ENCODE results near the gene PHLPP1. TPM values are rescaled to one million over a fixed set of nuclear protein-coding genes. Genes with fewer than 3 reads are reported as not detected.

PHLPP1 gene
- total and polyA plus RNA-seq, 2 donors (not counting 1 experiment from before 2014, with no cell fraction given): 3.6 to 5.0 TPM

GRCh38 chr18:62997076-62997475 lies 281.7 kb downstream of the PHLPP1 start:
- Histone ChIP-seq H3K27me3 (ENCODE audit: control insufficient read depth, insufficient read depth, low read length) (peaks cover 5% of the 10 kb centered on the region), H3K79me2 (ENCODE audit: control insufficient read depth, insufficient read depth, low read length) (no peaks in the 10 kb centered on the region), H3K4me2 (ENCODE audit: extremely low read depth, insufficient read depth, low read length) (no peak overlapping the region), H3K9ac (ENCODE audit: insufficient read depth, low read length) (no peak overlapping the region), H4K20me1 (ENCODE audit: control insufficient read depth, extremely low read depth, insufficient read depth, low read length) (no peaks in the 10 kb centered on the region), H3K9me3 (ENCODE audit: control insufficient read depth, insufficient read depth, low read depth, low read length) (no peaks in the 10 kb centered on the region), H2AFZ (ENCODE audit: low read length) (no peak overlapping the region), H3K4me3 (replicated peaks in 1 of 4; ENCODE audit: control extremely low read depth in 1 of 4, insufficient read depth in 1 of 4, low read depth in 3 of 4, low read length in 4 of 4) (no peak overlapping the region), H3K36me3 (ENCODE audit: control insufficient read depth, insufficient read depth, low read length) (no peaks in the 10 kb centered on the region), H3K4me1 (ENCODE audit: control insufficient read depth, extremely low read depth, insufficient read depth, low read length) (no peaks in the 10 kb centered on the region), H3K27ac (ENCODE audit: insufficient read depth, low read length) (no peak overlapping the region)
- TF ChIP-seq, protein P1, sequence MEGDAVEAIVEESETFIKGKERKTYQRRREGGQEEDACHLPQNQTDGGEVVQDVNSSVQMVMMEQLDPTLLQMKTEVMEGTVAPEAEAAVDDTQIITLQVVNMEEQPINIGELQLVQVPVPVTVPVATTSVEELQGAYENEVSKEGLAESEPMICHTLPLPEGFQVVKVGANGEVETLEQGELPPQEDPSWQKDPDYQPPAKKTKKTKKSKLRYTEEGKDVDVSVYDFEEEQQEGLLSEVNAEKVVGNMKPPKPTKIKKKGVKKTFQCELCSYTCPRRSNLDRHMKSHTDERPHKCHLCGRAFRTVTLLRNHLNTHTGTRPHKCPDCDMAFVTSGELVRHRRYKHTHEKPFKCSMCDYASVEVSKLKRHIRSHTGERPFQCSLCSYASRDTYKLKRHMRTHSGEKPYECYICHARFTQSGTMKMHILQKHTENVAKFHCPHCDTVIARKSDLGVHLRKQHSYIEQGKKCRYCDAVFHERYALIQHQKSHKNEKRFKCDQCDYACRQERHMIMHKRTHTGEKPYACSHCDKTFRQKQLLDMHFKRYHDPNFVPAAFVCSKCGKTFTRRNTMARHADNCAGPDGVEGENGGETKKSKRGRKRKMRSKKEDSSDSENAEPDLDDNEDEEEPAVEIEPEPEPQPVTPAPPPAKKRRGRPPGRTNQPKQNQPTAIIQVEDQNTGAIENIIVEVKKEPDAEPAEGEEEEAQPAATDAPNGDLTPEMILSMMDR (conservative IDR thresholded peaks at IDR 0.05 in 1 of 2, IDR thresholded peaks at IDR 0.05 in 1 of 2; ENCODE audit: low read depth in 1 of 2, low read length in 2 of 2): no peak
- TF ChIP-seq EZH2 (IDR thresholded peaks at IDR 0.05; ENCODE audit: low read length, missing control alignments): no peak
- no peak for DNase-seq (ENCODE audit: low read depth in 2 of 2)

DNA sequence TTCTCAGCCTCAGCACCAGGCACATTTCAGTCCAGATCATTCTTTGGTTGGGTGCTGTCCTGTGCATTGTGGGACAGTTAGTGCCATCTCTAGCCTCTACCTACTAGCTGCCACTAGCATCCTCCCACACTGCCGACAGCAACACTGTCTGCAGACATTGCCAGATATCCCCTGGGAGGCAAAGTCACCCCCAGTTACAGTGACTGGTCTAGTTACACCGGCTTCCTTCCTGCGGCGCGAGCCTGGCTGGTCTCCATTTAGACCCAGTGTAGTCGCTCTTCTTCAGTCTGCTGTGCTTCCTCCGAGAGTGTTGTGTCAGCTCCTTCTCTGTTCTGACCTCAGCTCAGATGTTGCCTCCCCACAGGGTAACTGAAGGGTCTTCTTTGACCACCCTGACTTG lies 283.1 kb downstream of the PHLPP1 start:
- Histone ChIP-seq H3K27me3 (ENCODE audit: control insufficient read depth, insufficient read depth, low read length) (peaks cover 5% of the 10 kb centered on the region), H3K9ac (ENCODE audit: insufficient read depth, low read length) (no peak overlapping the region), H3K4me3 (replicated peaks in 1 of 4; ENCODE audit: control extremely low read depth in 1 of 4, insufficient read depth in 1 of 4, low read depth in 3 of 4, low read length in 4 of 4) (no peak overlapping the region), H3K36me3 (ENCODE audit: control insufficient read depth, insufficient read depth, low read length) (no peaks in the 10 kb centered on the region), H3K79me2 (ENCODE audit: control insufficient read depth, insufficient read depth, low read length) (no peaks in the 10 kb centered on the region), H3K27ac (ENCODE audit: insufficient read depth, low read length) (no peak overlapping the region), H3K4me2 (ENCODE audit: extremely low read depth, insufficient read depth, low read length) (no peak overlapping the region), H3K9me3 (ENCODE audit: control insufficient read depth, insufficient read depth, low read depth, low read length) (no peaks in the 10 kb centered on the region), H3K4me1 (ENCODE audit: control insufficient read depth, extremely low read depth, insufficient read depth, low read length) (no peaks in the 10 kb centered on the region), H2AFZ (ENCODE audit: low read length) (no peak overlapping the region), H4K20me1 (ENCODE audit: control insufficient read depth, extremely low read depth, insufficient read depth, low read length) (no peaks in the 10 kb centered on the region)
- no peak for DNase-seq (ENCODE audit: low read depth in 2 of 2)
- TF ChIP-seq EZH2 (IDR thresholded peaks at IDR 0.05; ENCODE audit: low read length, missing control alignments): no peak
- TF ChIP-seq, protein P1 (conservative IDR thresholded peaks at IDR 0.05 in 1 of 2, IDR thresholded peaks at IDR 0.05 in 1 of 2; ENCODE audit: low read depth in 1 of 2, low read length in 2 of 2): no peak

DNA sequence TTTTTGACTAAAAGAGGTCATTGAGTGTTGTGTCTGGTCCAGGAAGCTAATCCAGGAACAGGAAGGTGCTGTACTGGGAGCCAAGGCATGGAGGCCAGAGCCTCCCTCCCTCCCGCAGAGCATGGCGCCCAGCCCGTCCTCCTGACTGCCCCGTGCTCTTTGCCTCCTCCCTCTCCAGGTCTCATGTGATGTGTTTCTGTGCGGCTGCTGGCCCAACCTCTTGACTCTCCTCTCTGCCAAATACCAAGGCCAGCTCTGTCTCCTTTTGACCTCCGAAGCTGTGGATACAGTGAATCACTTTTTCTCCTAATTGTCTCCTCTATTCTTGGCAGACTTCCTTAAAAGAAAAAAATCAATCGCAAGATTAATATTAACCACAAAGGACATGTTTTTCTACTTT lies 284.1 kb downstream of the PHLPP1 start:
- Histone ChIP-seq H3K9me3 (ENCODE audit: control insufficient read depth, insufficient read depth, low read depth, low read length) (no peaks in the 10 kb centered on the region), H2AFZ (ENCODE audit: low read length) (no peak overlapping the region), H3K4me2 (ENCODE audit: extremely low read depth, insufficient read depth, low read length) (no peak overlapping the region), H3K9ac (ENCODE audit: insufficient read depth, low read length) (no peak overlapping the region), H3K4me1 (ENCODE audit: control insufficient read depth, extremely low read depth, insufficient read depth, low read length) (no peaks in the 10 kb centered on the region), H3K27me3 (ENCODE audit: control insufficient read depth, insufficient read depth, low read length) (peaks cover 9% of the 10 kb centered on the region), H3K4me3 (replicated peaks in 1 of 4; ENCODE audit: control extremely low read depth in 1 of 4, insufficient read depth in 1 of 4, low read depth in 3 of 4, low read length in 4 of 4) (no peak overlapping the region), H3K27ac (ENCODE audit: insufficient read depth, low read length) (no peak overlapping the region), H3K79me2 (ENCODE audit: control insufficient read depth, insufficient read depth, low read length) (no peaks in the 10 kb centered on the region), H4K20me1 (ENCODE audit: control insufficient read depth, extremely low read depth, insufficient read depth, low read length) (no peaks in the 10 kb centered on the region), H3K36me3 (ENCODE audit: control insufficient read depth, insufficient read depth, low read length) (no peaks in the 10 kb centered on the region)
- peak; percentile 79 to 86 for DNase-seq (ENCODE audit: low read depth in 2 of 2)
- TF ChIP-seq, protein P1 (conservative IDR thresholded peaks at IDR 0.05 in 1 of 2, IDR thresholded peaks at IDR 0.05 in 1 of 2; ENCODE audit: low read depth in 1 of 2, low read length in 2 of 2): no peak
- no peak for TF ChIP-seq EZH2 (IDR thresholded peaks at IDR 0.05; ENCODE audit: low read length, missing control alignments)
